Thoracic aorta (tissue), 2 donors: ENCODE results near the gene ALCAM. TPM values are rescaled to one million over a fixed set of nuclear protein-coding genes. Genes with fewer than 3 reads are reported as not detected.
"Not testable (repeated sequence)": the region's sequence is repeated elsewhere in the genome, so short reads cannot be mapped to it uniquely, and the experiment has no call there.

Source experiments
- ATAC-seq: fragments of 150-250 bp; one replicate; pipeline ENCODE4 v1.8.0; 2017; ENCODE audit warnings: low read depth; ENCODE audit not compliant: insufficient number of reproducible peaks, low FRiP score
- DNase-seq: peaks from one replicate; pipeline ENCODE4 v3.0.0-alpha.2; 2020; ENCODE audit warnings: low spot score
- H3K27ac ChIP-seq, 2 donors: fragments of 200-600 bp; sonication (generic); 1 replicate in 1 of 2; 2 replicates in 1 of 2; pipeline ENCODE4 v1.5.1; 2016; ENCODE audit warnings: mild to moderate bottlenecking in 2 of 2, moderate library complexity in 2 of 2
- H3K27me3 ChIP-seq: fragments of 200-600 bp; sonication (generic); replicated peaks from 2 replicates; pipeline ENCODE4 v1.6.0; 2016; ENCODE audit warnings: mild to moderate bottlenecking; ENCODE audit not compliant: insufficient read depth
- H3K36me3 ChIP-seq: fragments of 200-600 bp; sonication (generic); one replicate; pipeline ENCODE4 v1.5.1; 2016
- H3K4me1 ChIP-seq, 2 donors: fragments of 200-600 bp; sonication (generic); 1 replicate in 1 of 2; 2 replicates in 1 of 2; pipeline versions ENCODE4 v1.5.1 to v1.6.0; 2016; ENCODE audit warnings: low read depth in 2 of 2, mild to moderate bottlenecking in 1 of 2; ENCODE audit not compliant: control insufficient read depth in 1 of 2
- H3K4me3 ChIP-seq: fragments of 200-600 bp; sonication (generic); 2 replicates; pipeline ENCODE4 v1.5.1; 2016; ENCODE audit warnings: mild to moderate bottlenecking
- H3K9me3 ChIP-seq: fragments of 200-600 bp; sonication (generic); 2 replicates; pipeline ENCODE4 v1.5.1; 2016
- total RNA-seq, 2 donors: library from RNA; depleted of rRNA; stranded (reverse); fragments of >200 nt; gene quantifications; one replicate each; pipeline versions ENCODE4 v1.1.0 to v1.2.3, GENCODE V29; 2016
- TF ChIP-seq, protein P1 (sequence below): fragments of 200-600 bp; sonication (generic); IDR thresholded peaks from one replicate; pipeline ENCODE4 v1.5.1; 2019; ENCODE audit warnings: antibody characterized with exemption

The ALCAM gene
- total RNA-seq, 2 donors from 2014 or later: 109 to 122 TPM

DNA sequence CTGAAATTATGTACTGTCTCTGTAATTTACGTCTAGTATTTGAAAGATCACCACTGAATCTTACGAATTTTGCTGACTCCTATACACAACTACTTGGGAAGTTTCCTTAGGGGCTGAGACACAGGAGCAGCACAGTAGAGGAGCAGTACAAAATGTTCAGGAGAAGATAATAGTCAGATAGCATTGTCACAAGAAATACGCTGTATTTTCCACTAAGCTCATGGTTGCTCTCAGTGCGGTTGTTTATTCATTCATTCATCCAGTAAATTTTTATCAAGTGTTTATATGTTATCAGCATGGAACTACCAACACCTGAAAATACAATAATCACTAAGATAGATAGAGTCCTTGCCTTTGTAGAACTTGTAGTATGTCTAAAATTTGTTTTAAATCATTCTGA is 34.5 kb downstream of the ALCAM start:
- TF ChIP-seq, protein P1, sequence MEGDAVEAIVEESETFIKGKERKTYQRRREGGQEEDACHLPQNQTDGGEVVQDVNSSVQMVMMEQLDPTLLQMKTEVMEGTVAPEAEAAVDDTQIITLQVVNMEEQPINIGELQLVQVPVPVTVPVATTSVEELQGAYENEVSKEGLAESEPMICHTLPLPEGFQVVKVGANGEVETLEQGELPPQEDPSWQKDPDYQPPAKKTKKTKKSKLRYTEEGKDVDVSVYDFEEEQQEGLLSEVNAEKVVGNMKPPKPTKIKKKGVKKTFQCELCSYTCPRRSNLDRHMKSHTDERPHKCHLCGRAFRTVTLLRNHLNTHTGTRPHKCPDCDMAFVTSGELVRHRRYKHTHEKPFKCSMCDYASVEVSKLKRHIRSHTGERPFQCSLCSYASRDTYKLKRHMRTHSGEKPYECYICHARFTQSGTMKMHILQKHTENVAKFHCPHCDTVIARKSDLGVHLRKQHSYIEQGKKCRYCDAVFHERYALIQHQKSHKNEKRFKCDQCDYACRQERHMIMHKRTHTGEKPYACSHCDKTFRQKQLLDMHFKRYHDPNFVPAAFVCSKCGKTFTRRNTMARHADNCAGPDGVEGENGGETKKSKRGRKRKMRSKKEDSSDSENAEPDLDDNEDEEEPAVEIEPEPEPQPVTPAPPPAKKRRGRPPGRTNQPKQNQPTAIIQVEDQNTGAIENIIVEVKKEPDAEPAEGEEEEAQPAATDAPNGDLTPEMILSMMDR: no peak
- H3K27me3 ChIP-seq: no peaks in the 10 kb centered on the region
- no peaks in the 10 kb centered on the region for H3K4me1 ChIP-seq
- peaks cover 4% of the 10 kb centered on the region for H3K9me3 ChIP-seq
- ATAC-seq: no peak
- no peak for DNase-seq
- H3K27ac ChIP-seq: no peak overlapping the region
- no peak overlapping the region for H3K4me3 ChIP-seq
- H3K36me3 ChIP-seq: peaks cover 3% of the 10 kb centered on the region

- H3K4me1 ChIP-seq: no peaks in the 10 kb centered on the region
- H3K36me3 ChIP-seq: peaks cover 3% of the 10 kb centered on the region
- ATAC-seq (no peak), DNase-seq (no peak)
- H3K27me3 ChIP-seq: no peaks in the 10 kb centered on the region
- H3K4me3 ChIP-seq: no peak overlapping the region
- TF ChIP-seq, protein P1: no peak
- no peak overlapping the region for H3K27ac ChIP-seq
- H3K9me3 ChIP-seq: peaks cover 4% of the 10 kb centered on the region
Measured at GRCh38 chr3:105401691-105402149, 35.0 kb downstream of the ALCAM start.

GRCh38 chr3:105402287-105402801 is 35.6 kb downstream of the ALCAM start:
- DNase-seq: no peak

DNA sequence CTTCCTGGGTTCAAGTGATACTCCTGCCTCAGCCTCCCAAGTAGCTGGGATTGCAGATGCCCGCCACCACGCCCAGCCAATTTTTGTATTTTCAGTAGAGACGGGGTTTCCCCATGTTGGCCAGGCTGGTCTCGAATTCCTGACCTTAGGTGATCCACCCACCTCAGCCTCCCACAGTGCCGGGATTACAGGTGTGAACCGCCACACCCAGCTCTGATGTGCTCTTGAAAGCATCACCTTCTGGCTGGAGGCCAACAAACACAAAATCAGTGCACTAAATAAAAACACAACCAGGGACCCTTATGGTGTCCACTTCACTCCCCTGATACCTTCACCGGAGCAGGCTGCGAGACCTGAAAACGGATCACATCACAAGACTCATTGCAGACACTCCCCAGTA is 36.3 kb downstream of the ALCAM start:
- not testable (repeated sequence) for ATAC-seq, H3K27me3 ChIP-seq, H3K36me3 ChIP-seq, H3K4me3 ChIP-seq, H3K27ac ChIP-seq, H3K9me3 ChIP-seq, DNase-seq, H3K4me1 ChIP-seq

More at GRCh38 chr3:105402287-105402801, 35.6 kb downstream of the ALCAM start:
- TF ChIP-seq, protein P1: no peak
- H3K36me3 ChIP-seq: peaks cover 3% of the 10 kb centered on the region
- H3K4me3 ChIP-seq: no peak overlapping the region
- H3K27me3 ChIP-seq: no peaks in the 10 kb centered on the region
- H3K9me3 ChIP-seq: peaks cover 4% of the 10 kb centered on the region
- no peak for ATAC-seq
- no peak overlapping the region for H3K27ac ChIP-seq
- H3K4me1 ChIP-seq: no peaks in the 10 kb centered on the region

DNA sequence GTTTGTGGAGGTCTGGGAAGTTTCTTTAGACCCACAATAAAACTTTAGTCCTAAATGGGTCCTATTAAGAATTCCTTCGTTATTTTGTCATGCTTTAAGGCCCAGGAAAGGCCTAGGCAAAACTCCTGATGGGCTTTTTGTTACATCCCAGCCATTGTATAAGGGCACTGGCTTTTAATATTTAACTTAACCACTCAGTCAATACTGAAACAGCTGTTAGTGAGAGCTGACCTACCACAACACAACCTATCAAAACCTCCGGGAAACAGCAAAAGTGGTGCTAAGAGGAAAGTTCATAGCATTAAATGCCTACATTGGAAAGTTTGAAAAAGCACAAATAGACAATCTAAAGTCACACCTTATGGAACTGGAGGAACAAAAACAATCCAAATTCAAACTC is 39.6 kb downstream of the ALCAM start:
- Histone ChIP-seq H3K4me3 (no peak overlapping the region), H3K9me3 (peaks cover 4% of the 10 kb centered on the region), H3K27ac (no peak overlapping the region), H3K36me3 (peaks cover 3% of the 10 kb centered on the region), H3K4me1 (no peaks in the 10 kb centered on the region), H3K27me3 (no peaks in the 10 kb centered on the region)
- TF ChIP-seq, protein P1: no peak
- DNase-seq (no peak), ATAC-seq (no peak)

DNA sequence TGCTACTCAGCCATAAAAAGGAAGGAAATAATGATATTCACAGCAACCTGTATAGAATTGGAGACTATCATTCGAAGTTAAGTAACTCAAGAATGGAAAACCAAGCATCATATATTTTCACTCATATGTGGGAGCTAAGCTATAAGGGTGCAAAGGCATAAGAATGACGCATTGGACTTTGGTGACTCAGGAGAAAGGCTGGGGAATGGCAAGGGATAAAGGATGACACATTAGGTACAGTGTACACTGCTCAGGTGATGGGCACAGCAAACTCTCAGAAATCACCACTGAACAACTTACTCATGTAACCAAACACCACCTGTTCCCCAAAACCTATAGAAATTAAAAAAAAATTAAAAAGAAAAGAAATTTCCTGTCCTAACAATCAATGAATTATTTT is 42.7 kb downstream of the ALCAM start:
- no peak for DNase-seq
- no peak for ATAC-seq
- Histone ChIP-seq H3K4me3 (no peak overlapping the region), H3K27me3 (no peaks in the 10 kb centered on the region), H3K27ac (no peak overlapping the region), H3K36me3 (no peaks in the 10 kb centered on the region), H3K4me1 (no peaks in the 10 kb centered on the region), H3K9me3 (no peaks in the 10 kb centered on the region)
- TF ChIP-seq, protein P1: no peak
